ENCODE measurements around the gene GSK3B.

Gene GSK3B

GRCh38 chr3:120093911-120094775 is at the start of gene GSK3B:
Gene GSK3B, minus strand, starts transcription at chr3:120094447. Its CDS starts 1,013 bp downstream, at chr3:120093434.
- FAIRE-seq (no peak), DNase-seq (ENCODE audit: insufficient read length, low spot score) (peak; percentile 20)
- TF ChIP-seq POLR2A (IDR thresholded peaks at IDR 0.05; ENCODE audit: low read depth, low read length), result peak; percentile 82

DNA sequence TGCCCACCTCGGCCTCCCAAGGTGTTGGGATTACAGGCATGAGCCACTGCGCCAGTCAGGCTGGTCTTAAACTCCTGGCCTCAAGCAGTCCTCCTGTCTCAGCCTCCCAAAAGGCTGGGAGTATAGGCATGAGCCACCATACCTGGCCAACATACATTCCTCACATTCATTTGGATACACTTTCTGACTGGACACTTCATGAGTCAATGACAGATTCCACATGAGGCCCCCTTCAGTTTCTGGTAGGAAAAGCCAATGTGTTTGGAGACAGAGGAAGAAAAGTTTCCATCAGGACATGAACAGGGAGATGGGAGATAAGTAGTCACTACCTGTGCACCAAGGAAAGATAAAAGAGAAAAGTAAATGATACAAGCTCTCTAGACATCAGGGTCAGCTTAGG is 49.4 kb upstream of the GSK3B start:
- TF ChIP-seq POLR2A (IDR thresholded peaks at IDR 0.05; ENCODE audit: low read depth, low read length), result no peak
- DNase-seq (ENCODE audit: insufficient read length, low spot score), result no peak
- FAIRE-seq, result no peak

DNA sequence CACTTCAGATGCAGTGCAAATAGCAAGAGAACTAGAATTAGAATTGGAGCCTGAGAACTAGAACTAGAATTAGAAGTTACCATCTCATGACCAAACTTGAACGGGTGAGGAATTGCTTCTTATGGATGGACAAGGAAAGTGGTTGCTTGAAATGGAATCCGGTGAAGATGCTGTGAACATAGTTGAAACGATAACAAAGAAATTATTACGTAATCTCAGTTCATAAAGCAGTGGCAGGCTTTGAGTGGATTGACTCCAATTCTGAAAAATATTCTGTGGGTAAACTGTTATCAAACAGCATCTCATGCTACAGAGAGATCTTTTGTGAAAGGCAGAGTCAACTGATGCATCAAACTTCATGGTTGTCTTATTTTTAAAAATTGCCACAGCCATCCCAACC is 48.0 kb upstream of the GSK3B start:
- no peak for DNase-seq (ENCODE audit: insufficient read length, low spot score)

GRCh38 chr3:120140098-120140742 is 46.0 kb upstream of the GSK3B start:
- DNase-seq (ENCODE audit: insufficient read length, low spot score) (no peak), FAIRE-seq (no peak)
- no peak for TF ChIP-seq POLR2A (IDR thresholded peaks at IDR 0.05; ENCODE audit: low read depth, low read length)

More for the DNA sequence above, 48.0 kb upstream of the GSK3B start:
- no peak for TF ChIP-seq POLR2A (IDR thresholded peaks at IDR 0.05; ENCODE audit: low read depth, low read length)
- no peak for FAIRE-seq

DNA sequence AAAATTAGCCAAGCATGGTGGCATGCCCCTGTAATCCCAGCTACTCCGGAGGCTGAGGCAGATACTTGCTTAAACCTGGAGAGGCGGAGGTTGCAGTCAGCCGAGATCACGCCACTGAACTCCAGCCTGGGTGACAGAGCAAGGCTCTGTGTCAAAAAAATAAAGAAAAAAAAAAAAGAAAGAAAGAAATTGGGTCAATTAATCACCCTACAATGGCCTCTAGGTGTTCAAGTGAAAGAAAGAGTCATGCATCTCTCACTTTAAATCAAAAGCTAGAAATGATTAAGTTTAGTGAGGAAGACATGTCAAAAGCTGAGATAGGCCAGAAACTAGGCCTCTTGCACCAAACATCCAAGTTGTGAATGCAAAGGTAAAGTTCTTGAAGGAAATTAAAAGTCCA is 44.9 kb upstream of the GSK3B start:
- DNase-seq (ENCODE audit: insufficient read length, low spot score) (no peak), FAIRE-seq (no peak)
- TF ChIP-seq POLR2A (IDR thresholded peaks at IDR 0.05; ENCODE audit: low read depth, low read length), result no peak

DNA sequence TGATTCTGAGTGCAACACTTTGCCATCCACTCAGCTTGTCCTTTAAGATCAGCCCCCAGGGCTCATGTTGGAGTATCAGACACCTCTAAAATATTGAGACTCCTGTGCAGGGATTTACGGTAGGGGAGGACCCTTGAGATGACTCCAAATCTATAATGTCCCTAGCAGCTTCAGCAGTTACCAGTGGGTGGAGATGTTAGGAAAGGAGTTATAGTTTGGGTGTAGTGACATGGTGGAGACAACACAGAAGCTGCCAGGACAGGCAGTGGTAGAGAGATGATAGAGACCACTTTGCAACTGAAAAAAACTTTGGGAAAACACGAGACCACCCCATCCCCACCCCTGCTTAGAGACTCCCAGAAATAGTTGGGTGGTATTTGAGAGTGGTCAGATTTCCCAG is 43.3 kb upstream of the GSK3B start:
- TF ChIP-seq POLR2A (IDR thresholded peaks at IDR 0.05; ENCODE audit: low read depth, low read length), result no peak
- DNase-seq (ENCODE audit: insufficient read length, low spot score), result no peak
- FAIRE-seq, result no peak

GRCh38 chr3:120130656-120131055 is 36.4 kb upstream of the GSK3B start:
- TF ChIP-seq POLR2A (IDR thresholded peaks at IDR 0.05; ENCODE audit: low read depth, low read length), result no peak
- FAIRE-seq, result no peak
- no peak for DNase-seq (ENCODE audit: insufficient read length, low spot score)

DNA sequence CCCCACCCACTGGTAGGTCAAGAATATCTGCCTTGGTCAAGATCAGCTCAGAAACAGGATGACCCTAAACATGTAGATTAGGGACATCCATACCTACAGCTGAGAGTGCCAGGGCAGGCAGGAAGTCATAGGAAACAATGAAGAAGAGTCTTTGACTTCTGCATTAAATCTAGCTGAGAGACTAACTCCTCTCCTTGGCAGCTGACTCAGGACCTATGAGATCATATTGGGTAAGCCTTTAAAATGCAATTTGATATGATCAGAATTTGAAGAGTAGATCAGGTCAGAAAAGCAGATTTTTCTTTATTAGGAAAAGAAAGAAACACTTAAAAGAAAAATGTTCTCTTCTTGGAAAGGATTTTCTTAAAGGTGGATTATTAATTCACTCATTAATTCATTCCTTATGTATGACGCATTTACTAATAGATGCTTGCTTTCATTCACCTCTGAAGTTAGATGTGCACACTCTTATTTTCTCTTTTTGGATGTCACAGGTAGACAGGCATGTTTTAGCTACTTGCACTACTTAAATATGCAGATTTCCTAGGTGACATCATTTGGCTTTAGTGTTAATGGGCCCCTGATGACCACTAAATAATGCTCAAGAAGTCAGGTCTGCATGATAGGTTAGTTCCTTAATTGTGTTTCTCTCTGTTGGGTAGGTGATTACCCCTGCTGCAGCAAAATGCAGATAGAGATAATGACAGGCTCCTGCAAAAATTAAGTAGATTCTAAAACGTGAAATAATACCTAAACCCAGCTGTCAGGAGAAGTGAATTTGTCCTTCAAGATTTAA is 35.7 kb upstream of the GSK3B start:
- FAIRE-seq, result peak; percentile 85
- TF ChIP-seq POLR2A (IDR thresholded peaks at IDR 0.05; ENCODE audit: low read depth, low read length), result no peak
- DNase-seq (ENCODE audit: insufficient read length, low spot score), result no peak

DNA sequence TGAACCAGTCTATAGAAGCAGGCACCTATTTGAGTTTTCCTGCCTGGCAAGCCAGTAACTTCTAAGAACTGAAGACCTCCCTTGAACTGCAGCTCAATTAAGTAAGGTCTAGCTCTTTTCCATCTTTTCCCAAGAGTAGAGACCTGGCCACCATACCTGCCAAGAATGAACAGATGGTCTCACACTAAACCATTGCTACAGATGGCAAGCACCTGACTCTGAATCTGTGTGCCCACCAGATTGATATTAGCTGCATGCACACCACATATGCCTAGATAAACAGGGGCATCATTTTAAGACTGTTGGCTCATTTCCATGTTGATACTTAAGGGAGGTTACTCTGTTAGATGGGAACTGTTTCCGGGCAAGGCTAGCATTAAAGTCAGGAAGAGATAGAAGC is 34.8 kb upstream of the GSK3B start:
- DNase-seq (ENCODE audit: insufficient read length, low spot score) (no peak), FAIRE-seq (no peak)
- no peak for TF ChIP-seq POLR2A (IDR thresholded peaks at IDR 0.05; ENCODE audit: low read depth, low read length)

DNA sequence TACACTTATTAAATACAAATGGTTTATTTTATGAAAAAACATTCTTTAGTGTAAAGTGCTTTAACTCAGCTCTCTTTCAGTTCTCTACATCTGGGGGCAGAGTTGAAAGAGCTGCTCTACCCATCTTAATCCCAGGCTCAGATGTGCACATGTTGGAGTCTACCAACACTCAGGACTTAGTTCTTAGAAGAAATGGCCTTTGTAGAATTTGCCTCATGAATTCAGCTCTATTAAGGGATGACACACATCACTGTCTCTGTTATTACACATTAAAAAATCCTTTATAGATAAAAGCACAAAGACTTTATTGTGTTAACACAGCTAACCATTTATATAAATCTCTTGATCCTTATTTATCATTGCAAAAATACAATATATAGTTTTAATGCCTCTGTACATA is 31.7 kb upstream of the GSK3B start:
- no peak for TF ChIP-seq POLR2A (IDR thresholded peaks at IDR 0.05; ENCODE audit: low read depth, low read length)
- FAIRE-seq (no peak), DNase-seq (ENCODE audit: insufficient read length, low spot score) (no peak)

- no peak for DNase-seq (ENCODE audit: insufficient read length, low spot score)
- TF ChIP-seq POLR2A (IDR thresholded peaks at IDR 0.05; ENCODE audit: low read depth, low read length), result no peak
- no peak for FAIRE-seq
Measured at GRCh38 chr3:120119846-120120510, 25.7 kb upstream of the GSK3B start.

DNA sequence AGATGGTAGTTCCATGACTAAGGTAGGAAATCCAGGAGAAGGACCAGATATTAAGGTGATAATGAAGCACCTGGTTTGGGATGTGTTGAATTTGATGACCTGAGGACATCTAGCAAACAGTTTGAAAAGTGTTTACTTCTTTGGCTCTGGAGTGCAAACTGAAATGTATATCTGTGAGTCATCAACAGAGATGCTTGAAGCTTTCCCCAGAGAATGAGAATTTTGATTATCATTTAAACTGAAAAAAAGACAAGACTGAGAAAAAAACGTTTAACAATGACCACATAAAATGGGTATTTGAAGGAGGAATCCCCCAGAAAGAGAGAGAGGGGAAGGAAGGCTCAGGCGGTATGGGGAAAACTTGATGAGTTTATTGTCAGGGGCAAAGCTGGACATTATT is 20.7 kb upstream of the GSK3B start:
- TF ChIP-seq POLR2A (IDR thresholded peaks at IDR 0.05; ENCODE audit: low read depth, low read length), result no peak
- DNase-seq (ENCODE audit: insufficient read length, low spot score), result no peak
- no peak for FAIRE-seq

DNA sequence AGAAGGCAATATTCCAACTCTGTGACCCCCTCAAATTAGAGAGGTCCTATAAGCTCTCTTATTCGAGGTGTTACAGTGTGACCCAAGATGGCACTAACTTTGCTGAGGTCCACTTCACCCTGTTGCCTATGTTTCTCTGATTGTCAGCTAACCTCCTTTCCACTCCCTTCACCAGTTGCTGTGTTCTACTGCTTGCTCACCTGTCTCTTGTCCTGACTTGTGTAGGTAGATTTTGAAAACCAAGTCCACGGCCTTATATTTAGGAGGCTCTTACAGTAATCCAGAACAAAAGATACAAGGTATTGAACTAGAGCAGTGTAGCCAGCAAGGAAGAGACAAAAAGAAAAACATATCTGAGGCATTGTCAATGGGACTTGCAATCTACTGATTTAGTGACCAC is 20.1 kb upstream of the GSK3B start:
- DNase-seq (ENCODE audit: insufficient read length, low spot score) (no peak), FAIRE-seq (no peak)
- TF ChIP-seq POLR2A (IDR thresholded peaks at IDR 0.05; ENCODE audit: low read depth, low read length), result no peak

All from H54 (cell line).